Measurements from ENCODE around the gene NISCH. TPM values are rescaled to one million over a fixed set of nuclear protein-coding genes. Genes with fewer than 3 reads are reported as not detected.

The NISCH gene
- polyA plus RNA-seq, 1 donor (not counting 4 experiments of a cell fraction or from before 2014, with no cell fraction given): 48.1 TPM

GRCh38 chr3:52408466-52408865 is 46.9 kb upstream of the NISCH start:
- Histone ChIP-seq H3K9ac (ENCODE audit: control insufficient read depth, extremely low read depth, insufficient read depth, low read length) (peak overlapping the region; percentile 96), H3K79me2 (ENCODE audit: control insufficient read depth, insufficient read depth, low read length) (peaks cover 35% of the 10 kb centered on the region), H3K27me3 (ENCODE audit: control insufficient read depth, extremely low read depth, insufficient read depth, low read length) (no peaks in the 10 kb centered on the region), H4K20me1 (ENCODE audit: control insufficient read depth, extremely low read depth, insufficient read depth, low read length) (no peaks in the 10 kb centered on the region), H3K27ac (ENCODE audit: control insufficient read depth, insufficient read depth, low read length) (peak overlapping the region; percentile 91), H3K9me1 (ENCODE audit: control insufficient read depth, extremely low read depth, insufficient read depth, low read length) (no peaks in the 10 kb centered on the region), H3K4me1 (ENCODE audit: control insufficient read depth, extremely low read depth, insufficient read depth, low read length) (peaks cover 75% of the 10 kb centered on the region), H3K9me3 (ENCODE audit: control insufficient read depth, low read depth, low read length) (no peaks in the 10 kb centered on the region), H3K4me3 (ENCODE audit: control insufficient read depth in 2 of 3, extremely low read depth in 1 of 3, insufficient read depth in 2 of 3, low read depth in 1 of 3, low read length in 3 of 3) (peak overlapping the region; percentile 83 to 95 (median 95)), H3K36me3 (ENCODE audit: control insufficient read depth in 2 of 2, extremely low read depth in 1 of 2, insufficient read depth in 2 of 2, low read length in 2 of 2) (peaks cover 16 to 38% of the 10 kb centered on the region in 2 experiments), H2AFZ (ENCODE audit: control insufficient read depth, low read length) (no peak overlapping the region), H3K4me2 (ENCODE audit: control insufficient read depth, extremely low read depth, insufficient read depth, low read depth, low read length) (peak overlapping the region; percentile 95)
- dilution Hi-C loops (cut with MboI; ENCODE audit: extremely low pct_ligation_motif_present, low sequenced_read_pairs): no loop called here
- DNase-seq (ENCODE audit: low read depth, low spot score) (no peak), FAIRE-seq (no peak)
- no peak for TF ChIP-seq EZH2 (IDR thresholded peaks at IDR 0.05; ENCODE audit: low read length)
- TF ChIP-seq, protein P1, sequence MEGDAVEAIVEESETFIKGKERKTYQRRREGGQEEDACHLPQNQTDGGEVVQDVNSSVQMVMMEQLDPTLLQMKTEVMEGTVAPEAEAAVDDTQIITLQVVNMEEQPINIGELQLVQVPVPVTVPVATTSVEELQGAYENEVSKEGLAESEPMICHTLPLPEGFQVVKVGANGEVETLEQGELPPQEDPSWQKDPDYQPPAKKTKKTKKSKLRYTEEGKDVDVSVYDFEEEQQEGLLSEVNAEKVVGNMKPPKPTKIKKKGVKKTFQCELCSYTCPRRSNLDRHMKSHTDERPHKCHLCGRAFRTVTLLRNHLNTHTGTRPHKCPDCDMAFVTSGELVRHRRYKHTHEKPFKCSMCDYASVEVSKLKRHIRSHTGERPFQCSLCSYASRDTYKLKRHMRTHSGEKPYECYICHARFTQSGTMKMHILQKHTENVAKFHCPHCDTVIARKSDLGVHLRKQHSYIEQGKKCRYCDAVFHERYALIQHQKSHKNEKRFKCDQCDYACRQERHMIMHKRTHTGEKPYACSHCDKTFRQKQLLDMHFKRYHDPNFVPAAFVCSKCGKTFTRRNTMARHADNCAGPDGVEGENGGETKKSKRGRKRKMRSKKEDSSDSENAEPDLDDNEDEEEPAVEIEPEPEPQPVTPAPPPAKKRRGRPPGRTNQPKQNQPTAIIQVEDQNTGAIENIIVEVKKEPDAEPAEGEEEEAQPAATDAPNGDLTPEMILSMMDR (optimal IDR thresholded peaks at IDR 0.05 in 1 of 3, IDR thresholded peaks at IDR 0.05 in 1 of 3, conservative IDR thresholded peaks at IDR 0.05 in 1 of 3; ENCODE audit: extremely low read depth in 1 of 3, insufficient read depth in 2 of 3, low read length in 3 of 3): no peak

GRCh38 chr3:52415800-52416199 is 39.6 kb upstream of the NISCH start:
- H3K36me3 ChIP-seq (ENCODE audit: control insufficient read depth in 2 of 2, extremely low read depth in 1 of 2, insufficient read depth in 2 of 2, low read length in 2 of 2): peaks cover 2 to 3% of the 10 kb centered on the region in 2 experiments
- H3K4me1 ChIP-seq (ENCODE audit: control insufficient read depth, extremely low read depth, insufficient read depth, low read length): peaks cover 20% of the 10 kb centered on the region
- no peak for DNase-seq (ENCODE audit: low read depth, low spot score)
- no peaks in the 10 kb centered on the region for H3K9me1 ChIP-seq (ENCODE audit: control insufficient read depth, extremely low read depth, insufficient read depth, low read length)
- no peak overlapping the region for H3K27ac ChIP-seq (ENCODE audit: control insufficient read depth, insufficient read depth, low read length)
- H3K9ac ChIP-seq (ENCODE audit: control insufficient read depth, extremely low read depth, insufficient read depth, low read length): no peak overlapping the region
- dilution Hi-C loops (cut with MboI; ENCODE audit: extremely low pct_ligation_motif_present, low sequenced_read_pairs): no loop called here
- peaks cover 10% of the 10 kb centered on the region for H3K79me2 ChIP-seq (ENCODE audit: control insufficient read depth, insufficient read depth, low read length)
- FAIRE-seq: no peak
- TF ChIP-seq, protein P1 (optimal IDR thresholded peaks at IDR 0.05 in 1 of 3, IDR thresholded peaks at IDR 0.05 in 1 of 3, conservative IDR thresholded peaks at IDR 0.05 in 1 of 3; ENCODE audit: extremely low read depth in 1 of 3, insufficient read depth in 2 of 3, low read length in 3 of 3): no peak
- TF ChIP-seq EZH2 (IDR thresholded peaks at IDR 0.05; ENCODE audit: low read length): no peak
- H2AFZ ChIP-seq (ENCODE audit: control insufficient read depth, low read length): no peak overlapping the region
- no peaks in the 10 kb centered on the region for H3K27me3 ChIP-seq (ENCODE audit: control insufficient read depth, extremely low read depth, insufficient read depth, low read length)
- no peaks in the 10 kb centered on the region for H3K9me3 ChIP-seq (ENCODE audit: control insufficient read depth, low read depth, low read length)
- no peak overlapping the region for H3K4me3 ChIP-seq (ENCODE audit: control insufficient read depth in 2 of 3, extremely low read depth in 1 of 3, insufficient read depth in 2 of 3, low read depth in 1 of 3, low read length in 3 of 3)
- H3K4me2 ChIP-seq (ENCODE audit: control insufficient read depth, extremely low read depth, insufficient read depth, low read depth, low read length): no peak overlapping the region
- no peaks in the 10 kb centered on the region for H4K20me1 ChIP-seq (ENCODE audit: control insufficient read depth, extremely low read depth, insufficient read depth, low read length)
